WTC11 (cell line): Measurements from ENCODE around the gene STOM. TPM values are rescaled to one million over a fixed set of nuclear protein-coding genes. Genes with fewer than 3 reads are reported as not detected.

Source experiments
- ATAC-seq: fragments of 200-7000 bp; cut with Tn5 transposase; 2 replicates; pipeline ENCODE4 v1.10.0; 2021; ENCODE audit warnings: mild to moderate bottlenecking, moderate library complexity
- CTCF ChIA-PET: fragments of 300-600 bp; sonication (Branson Sonifier 250); formaldehyde crosslinking; loops from one replicate; lab custom pipeline; 2021; ENCODE audit warnings: antibody characterized with exemption; lab: Charles Lee
- POLR2A ChIA-PET: fragments of 350-600 bp; sonication (Branson Sonifier 250); formaldehyde crosslinking; loops from one replicate; lab custom pipeline; 2021; ENCODE audit warnings: antibody characterized with exemption; lab: Charles Lee
- DNase-seq: peaks from one replicate; pipeline ENCODE4 v3.0.0; 2021; ENCODE audit warnings: low spot score
- H3K27ac Mint-ChIP-seq: 2 replicates; pipeline ENCODE4 v1.8.0; 2021; ENCODE audit warnings: mixed read lengths
- H3K27me3 Mint-ChIP-seq: 2 replicates; pipeline ENCODE4 v1.8.0; 2021; ENCODE audit warnings: low read depth, mild to moderate bottlenecking, moderate library complexity, mixed read lengths
- H3K36me3 Mint-ChIP-seq: 2 replicates; pipeline ENCODE4 v1.8.0; 2021; ENCODE audit warnings: mixed read lengths
- H3K4me1 Mint-ChIP-seq: 2 replicates; pipeline ENCODE4 v1.8.0; 2022; ENCODE audit warnings: mixed read lengths
- H3K4me3 Mint-ChIP-seq: 2 replicates; pipeline ENCODE4 v1.8.0; 2021; ENCODE audit warnings: mild to moderate bottlenecking, moderate library complexity, mixed read lengths
- H3K9me3 Mint-ChIP-seq: 2 replicates; pipeline ENCODE4 v1.8.0; 2021; ENCODE audit warnings: mixed read lengths
- CREB1 ChIP-seq: sonication (generic); formaldehyde crosslinking; IDR thresholded peaks from 2 replicates; pipeline ENCODE4 v1.8.0; 2023; ENCODE audit warnings: mild to moderate bottlenecking, missing genetic modification reagents
- CREM ChIP-seq: sonication (generic); formaldehyde crosslinking; IDR thresholded peaks from 2 replicates; pipeline ENCODE4 v1.8.1; 2022; ENCODE audit warnings: mild to moderate bottlenecking, missing genetic modification reagents, moderate library complexity
- ESRRA ChIP-seq: sonication (generic); formaldehyde crosslinking; IDR thresholded peaks from 2 replicates; pipeline ENCODE4 v1.8.1; 2022; ENCODE audit warnings: mild to moderate bottlenecking, missing genetic modification reagents, borderline replicate concordance
- HMGA2 ChIP-seq: fragments of 250-450 bp; sonication (Bioruptor Pico); IDR thresholded peaks from 2 replicates; pipeline ENCODE4 v1.4.0; 2021; ENCODE audit warnings: mild to moderate bottlenecking, moderate library complexity
- JUN ChIP-seq: sonication (generic); formaldehyde crosslinking; IDR thresholded peaks from 2 replicates; pipeline ENCODE4 v1.8.0; 2023; ENCODE audit warnings: mild to moderate bottlenecking, missing genetic modification reagents
- NR3C1 ChIP-seq: sonication (generic); formaldehyde crosslinking; conservative IDR thresholded peaks from 2 replicates; pipeline ENCODE4 v1.8.1; 2023; ENCODE audit warnings: low read depth, mild to moderate bottlenecking, missing genetic modification reagents
- RELA ChIP-seq: sonication (generic); formaldehyde crosslinking; IDR thresholded peaks from 2 replicates; pipeline ENCODE4 v1.8.1; 2022; ENCODE audit warnings: missing genetic modification reagents, mild to moderate bottlenecking, borderline replicate concordance
- TCF7 ChIP-seq: sonication (generic); formaldehyde crosslinking; IDR thresholded peaks from 2 replicates; pipeline ENCODE4 v1.8.0; 2022; ENCODE audit warnings: mild to moderate bottlenecking, low read depth, missing genetic modification reagents, moderate library complexity
- ZNF219 ChIP-seq: sonication (generic); formaldehyde crosslinking; IDR thresholded peaks from 2 replicates; pipeline ENCODE4 v1.8.0; 2023; ENCODE audit warnings: missing genetic modification reagents, mild to moderate bottlenecking, borderline replicate concordance
- ZNF396 ChIP-seq: fragments of 250-450 bp; sonication (Bioruptor Pico); IDR thresholded peaks from 2 replicates; pipeline ENCODE4 v1.8.0; 2021; ENCODE audit warnings: mild to moderate bottlenecking, moderate library complexity, borderline replicate concordance
- total RNA-seq: library from RNA; stranded (reverse); gene quantifications from 3 replicates; pipeline ENCODE4 v1.2.3, GENCODE V29; 2021
- TF ChIP-seq, protein P1 (sequence below): fragments of 250-450 bp; sonication (Bioruptor Pico); IDR thresholded peaks from 2 replicates; pipeline ENCODE4 v1.9.0; 2021; ENCODE audit warnings: mild to moderate bottlenecking, borderline replicate concordance
- TF ChIP-seq, protein P2 (sequence below): sonication (generic); formaldehyde crosslinking; IDR thresholded peaks from 2 replicates; pipeline ENCODE4 v1.8.1; 2023; ENCODE audit warnings: mild to moderate bottlenecking, missing genetic modification reagents, moderate library complexity
- TF ChIP-seq, protein P3 (sequence below): sonication (generic); formaldehyde crosslinking; IDR thresholded peaks from 2 replicates; pipeline ENCODE4 v1.8.1; 2022; ENCODE audit warnings: missing genetic modification reagents, borderline replicate concordance
- TF ChIP-seq, protein P4 (sequence below): sonication (generic); formaldehyde crosslinking; IDR thresholded peaks from 2 replicates; pipeline ENCODE4 v1.8.1; 2022; ENCODE audit warnings: mild to moderate bottlenecking, moderate library complexity, missing genetic modification reagents
- TF ChIP-seq, protein P5 (sequence below): fragments of 250-450 bp; sonication (Bioruptor Pico); IDR thresholded peaks from 2 replicates; pipeline ENCODE4 v1.9.0; 2021; ENCODE audit warnings: mild to moderate bottlenecking
- TF ChIP-seq, protein P6 (sequence below): fragments of 200-600 bp; IDR thresholded peaks from 2 replicates; pipeline ENCODE4 v1.8.0; 2022; ENCODE audit warnings: antibody characterized with exemption
- TF ChIP-seq, protein P7 (sequence below): sonication (generic); formaldehyde crosslinking; IDR thresholded peaks from 2 replicates; pipeline ENCODE4 v1.8.0; 2022; ENCODE audit warnings: mild to moderate bottlenecking, missing genetic modification reagents

Gene STOM
- total RNA-seq, 1 experiment from 2014 or later = 32.9 TPM

DNA sequence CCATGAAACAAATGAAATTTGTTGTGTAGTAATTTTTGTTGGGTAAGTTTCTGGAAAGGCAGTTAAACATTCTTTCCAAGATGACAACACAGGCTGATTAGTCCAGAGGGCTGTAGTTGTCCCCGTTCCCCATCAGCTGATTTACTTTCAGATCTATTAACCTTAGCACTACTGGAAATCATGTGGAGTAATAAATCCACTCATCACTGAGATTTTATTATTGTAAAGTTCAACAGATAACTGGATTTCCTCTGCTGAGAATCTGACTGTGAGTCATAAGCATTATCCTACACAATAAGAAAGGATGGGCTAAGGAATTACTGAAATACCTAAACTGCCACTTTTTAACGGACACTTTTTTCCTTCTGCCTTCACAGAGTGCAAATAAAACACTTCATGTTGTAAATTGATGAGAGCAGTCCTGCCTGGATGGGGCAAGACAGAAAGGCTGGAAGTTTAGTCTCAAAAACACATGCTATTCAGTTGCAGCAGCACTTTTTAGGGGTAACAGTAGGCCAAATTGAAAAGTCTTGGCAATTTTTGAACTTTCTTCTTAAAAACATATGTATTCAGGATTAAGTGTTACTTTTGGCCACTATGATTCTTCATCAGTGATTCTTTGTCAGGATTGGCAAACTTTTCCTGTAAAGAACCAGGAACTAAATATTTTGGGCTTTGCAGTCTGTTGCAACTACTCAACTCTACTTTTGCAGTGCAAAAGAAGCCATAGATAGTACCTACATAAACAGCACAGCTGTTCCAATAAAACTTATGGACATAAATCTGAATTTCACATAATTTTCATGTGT, 7.0 kb downstream of the STOM start:
- Mint-ChIP-seq H3K4me1 (peaks cover 21% of the 10 kb centered on the region), H3K9me3 (no peaks in the 10 kb centered on the region), H3K27me3 (peaks cover 2% of the 10 kb centered on the region; the same call in 1 of the 2 replicates), H3K36me3 (no peaks in the 10 kb centered on the region), H3K4me3 (no peak overlapping the region), H3K27ac (no peak overlapping the region)
- DNase-seq = no peak
- TF ChIP-seq NR3C1 = no peak
- TF ChIP-seq CREB1 (CRISPR knock-in tag) = no peak
- TF ChIP-seq, protein P1, sequence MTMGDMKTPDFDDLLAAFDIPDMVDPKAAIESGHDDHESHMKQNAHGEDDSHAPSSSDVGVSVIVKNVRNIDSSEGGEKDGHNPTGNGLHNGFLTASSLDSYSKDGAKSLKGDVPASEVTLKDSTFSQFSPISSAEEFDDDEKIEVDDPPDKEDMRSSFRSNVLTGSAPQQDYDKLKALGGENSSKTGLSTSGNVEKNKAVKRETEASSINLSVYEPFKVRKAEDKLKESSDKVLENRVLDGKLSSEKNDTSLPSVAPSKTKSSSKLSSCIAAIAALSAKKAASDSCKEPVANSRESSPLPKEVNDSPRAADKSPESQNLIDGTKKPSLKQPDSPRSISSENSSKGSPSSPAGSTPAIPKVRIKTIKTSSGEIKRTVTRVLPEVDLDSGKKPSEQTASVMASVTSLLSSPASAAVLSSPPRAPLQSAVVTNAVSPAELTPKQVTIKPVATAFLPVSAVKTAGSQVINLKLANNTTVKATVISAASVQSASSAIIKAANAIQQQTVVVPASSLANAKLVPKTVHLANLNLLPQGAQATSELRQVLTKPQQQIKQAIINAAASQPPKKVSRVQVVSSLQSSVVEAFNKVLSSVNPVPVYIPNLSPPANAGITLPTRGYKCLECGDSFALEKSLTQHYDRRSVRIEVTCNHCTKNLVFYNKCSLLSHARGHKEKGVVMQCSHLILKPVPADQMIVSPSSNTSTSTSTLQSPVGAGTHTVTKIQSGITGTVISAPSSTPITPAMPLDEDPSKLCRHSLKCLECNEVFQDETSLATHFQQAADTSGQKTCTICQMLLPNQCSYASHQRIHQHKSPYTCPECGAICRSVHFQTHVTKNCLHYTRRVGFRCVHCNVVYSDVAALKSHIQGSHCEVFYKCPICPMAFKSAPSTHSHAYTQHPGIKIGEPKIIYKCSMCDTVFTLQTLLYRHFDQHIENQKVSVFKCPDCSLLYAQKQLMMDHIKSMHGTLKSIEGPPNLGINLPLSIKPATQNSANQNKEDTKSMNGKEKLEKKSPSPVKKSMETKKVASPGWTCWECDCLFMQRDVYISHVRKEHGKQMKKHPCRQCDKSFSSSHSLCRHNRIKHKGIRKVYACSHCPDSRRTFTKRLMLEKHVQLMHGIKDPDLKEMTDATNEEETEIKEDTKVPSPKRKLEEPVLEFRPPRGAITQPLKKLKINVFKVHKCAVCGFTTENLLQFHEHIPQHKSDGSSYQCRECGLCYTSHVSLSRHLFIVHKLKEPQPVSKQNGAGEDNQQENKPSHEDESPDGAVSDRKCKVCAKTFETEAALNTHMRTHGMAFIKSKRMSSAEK = no peak
- TF ChIP-seq, protein P2, sequence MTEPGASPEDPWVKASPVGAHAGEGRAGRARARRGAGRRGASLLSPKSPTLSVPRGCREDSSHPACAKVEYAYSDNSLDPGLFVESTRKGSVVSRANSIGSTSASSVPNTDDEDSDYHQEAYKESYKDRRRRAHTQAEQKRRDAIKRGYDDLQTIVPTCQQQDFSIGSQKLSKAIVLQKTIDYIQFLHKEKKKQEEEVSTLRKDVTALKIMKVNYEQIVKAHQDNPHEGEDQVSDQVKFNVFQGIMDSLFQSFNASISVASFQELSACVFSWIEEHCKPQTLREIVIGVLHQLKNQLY = no peak
- TF ChIP-seq, protein P3, sequence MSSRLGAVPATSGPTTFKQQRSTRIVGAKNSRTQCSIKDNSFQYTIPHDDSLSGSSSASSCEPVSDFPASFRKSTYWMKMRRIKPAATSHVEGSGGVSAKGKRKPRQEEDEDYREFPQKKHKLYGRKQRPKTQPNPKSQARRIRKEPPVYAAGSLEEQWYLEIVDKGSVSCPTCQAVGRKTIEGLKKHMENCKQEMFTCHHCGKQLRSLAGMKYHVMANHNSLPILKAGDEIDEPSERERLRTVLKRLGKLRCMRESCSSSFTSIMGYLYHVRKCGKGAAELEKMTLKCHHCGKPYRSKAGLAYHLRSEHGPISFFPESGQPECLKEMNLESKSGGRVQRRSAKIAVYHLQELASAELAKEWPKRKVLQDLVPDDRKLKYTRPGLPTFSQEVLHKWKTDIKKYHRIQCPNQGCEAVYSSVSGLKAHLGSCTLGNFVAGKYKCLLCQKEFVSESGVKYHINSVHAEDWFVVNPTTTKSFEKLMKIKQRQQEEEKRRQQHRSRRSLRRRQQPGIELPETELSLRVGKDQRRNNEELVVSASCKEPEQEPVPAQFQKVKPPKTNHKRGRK (CRISPR knock-in tag) = no peak
- TF ChIP-seq, protein P4, sequence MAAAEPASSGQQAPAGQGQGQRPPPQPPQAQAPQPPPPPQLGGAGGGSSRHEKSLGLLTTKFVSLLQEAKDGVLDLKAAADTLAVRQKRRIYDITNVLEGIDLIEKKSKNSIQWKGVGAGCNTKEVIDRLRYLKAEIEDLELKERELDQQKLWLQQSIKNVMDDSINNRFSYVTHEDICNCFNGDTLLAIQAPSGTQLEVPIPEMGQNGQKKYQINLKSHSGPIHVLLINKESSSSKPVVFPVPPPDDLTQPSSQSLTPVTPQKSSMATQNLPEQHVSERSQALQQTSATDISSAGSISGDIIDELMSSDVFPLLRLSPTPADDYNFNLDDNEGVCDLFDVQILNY = no peak
- ATAC-seq = no peak
- ChIA-PET POLR2A (no interaction called here), CTCF (no interaction called here)

DNA sequence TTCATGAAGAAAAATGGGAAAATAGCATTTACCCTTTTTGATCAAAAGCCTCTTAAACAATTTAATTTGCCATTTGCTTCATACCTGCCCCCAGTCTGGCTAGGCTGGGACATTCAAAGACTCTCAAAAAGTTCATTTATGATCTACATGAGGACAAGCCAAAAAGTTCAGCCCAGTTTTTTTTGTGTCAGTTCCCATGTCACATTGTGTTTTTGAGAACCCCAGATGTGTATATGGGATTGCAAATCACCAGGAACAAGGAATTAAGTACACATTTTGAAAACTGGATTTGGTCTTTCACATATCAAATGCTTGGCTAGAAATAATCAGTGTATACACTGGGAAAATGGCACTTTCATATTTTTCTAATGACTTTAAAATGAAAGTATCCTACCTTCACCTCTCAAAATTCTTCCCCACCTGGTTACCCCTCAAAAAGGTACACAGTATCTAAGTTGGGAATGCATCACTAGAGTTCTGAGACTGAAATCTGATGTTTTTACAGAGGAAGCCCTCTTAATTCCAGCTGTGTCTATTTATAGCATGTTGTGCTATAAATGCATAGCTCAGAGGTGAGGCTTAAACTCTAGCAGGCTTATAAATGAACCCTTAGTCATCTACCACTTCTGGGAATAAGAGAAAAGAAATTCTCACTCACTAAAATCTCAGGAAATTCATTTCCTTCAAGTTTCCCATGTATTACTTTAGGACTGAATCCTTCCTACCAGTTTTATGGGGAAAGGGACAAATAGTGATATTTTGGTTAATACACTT, 9.3 kb downstream of the STOM start:
- DNase-seq (no peak), ATAC-seq (no peak)
- H3K4me1 Mint-ChIP-seq = peaks cover 8% of the 10 kb centered on the region; the same call in 1 of the 2 replicates
- H3K4me3 Mint-ChIP-seq = no peak overlapping the region
- H3K27ac Mint-ChIP-seq = no peak overlapping the region
- ChIA-PET CTCF (no interaction called here), POLR2A (no interaction called here)
- no peak for TF ChIP-seq ESRRA (CRISPR knock-in tag)
- no peak for TF ChIP-seq TCF7 (CRISPR knock-in tag)
- TF ChIP-seq, protein P5, sequence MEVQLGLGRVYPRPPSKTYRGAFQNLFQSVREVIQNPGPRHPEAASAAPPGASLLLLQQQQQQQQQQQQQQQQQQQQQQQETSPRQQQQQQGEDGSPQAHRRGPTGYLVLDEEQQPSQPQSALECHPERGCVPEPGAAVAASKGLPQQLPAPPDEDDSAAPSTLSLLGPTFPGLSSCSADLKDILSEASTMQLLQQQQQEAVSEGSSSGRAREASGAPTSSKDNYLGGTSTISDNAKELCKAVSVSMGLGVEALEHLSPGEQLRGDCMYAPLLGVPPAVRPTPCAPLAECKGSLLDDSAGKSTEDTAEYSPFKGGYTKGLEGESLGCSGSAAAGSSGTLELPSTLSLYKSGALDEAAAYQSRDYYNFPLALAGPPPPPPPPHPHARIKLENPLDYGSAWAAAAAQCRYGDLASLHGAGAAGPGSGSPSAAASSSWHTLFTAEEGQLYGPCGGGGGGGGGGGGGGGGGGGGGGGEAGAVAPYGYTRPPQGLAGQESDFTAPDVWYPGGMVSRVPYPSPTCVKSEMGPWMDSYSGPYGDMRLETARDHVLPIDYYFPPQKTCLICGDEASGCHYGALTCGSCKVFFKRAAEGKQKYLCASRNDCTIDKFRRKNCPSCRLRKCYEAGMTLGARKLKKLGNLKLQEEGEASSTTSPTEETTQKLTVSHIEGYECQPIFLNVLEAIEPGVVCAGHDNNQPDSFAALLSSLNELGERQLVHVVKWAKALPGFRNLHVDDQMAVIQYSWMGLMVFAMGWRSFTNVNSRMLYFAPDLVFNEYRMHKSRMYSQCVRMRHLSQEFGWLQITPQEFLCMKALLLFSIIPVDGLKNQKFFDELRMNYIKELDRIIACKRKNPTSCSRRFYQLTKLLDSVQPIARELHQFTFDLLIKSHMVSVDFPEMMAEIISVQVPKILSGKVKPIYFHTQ = no peak
- no peak for TF ChIP-seq ZNF396 (CRISPR knock-in tag)
- TF ChIP-seq ZNF219 = no peak
- TF ChIP-seq, protein P6, sequence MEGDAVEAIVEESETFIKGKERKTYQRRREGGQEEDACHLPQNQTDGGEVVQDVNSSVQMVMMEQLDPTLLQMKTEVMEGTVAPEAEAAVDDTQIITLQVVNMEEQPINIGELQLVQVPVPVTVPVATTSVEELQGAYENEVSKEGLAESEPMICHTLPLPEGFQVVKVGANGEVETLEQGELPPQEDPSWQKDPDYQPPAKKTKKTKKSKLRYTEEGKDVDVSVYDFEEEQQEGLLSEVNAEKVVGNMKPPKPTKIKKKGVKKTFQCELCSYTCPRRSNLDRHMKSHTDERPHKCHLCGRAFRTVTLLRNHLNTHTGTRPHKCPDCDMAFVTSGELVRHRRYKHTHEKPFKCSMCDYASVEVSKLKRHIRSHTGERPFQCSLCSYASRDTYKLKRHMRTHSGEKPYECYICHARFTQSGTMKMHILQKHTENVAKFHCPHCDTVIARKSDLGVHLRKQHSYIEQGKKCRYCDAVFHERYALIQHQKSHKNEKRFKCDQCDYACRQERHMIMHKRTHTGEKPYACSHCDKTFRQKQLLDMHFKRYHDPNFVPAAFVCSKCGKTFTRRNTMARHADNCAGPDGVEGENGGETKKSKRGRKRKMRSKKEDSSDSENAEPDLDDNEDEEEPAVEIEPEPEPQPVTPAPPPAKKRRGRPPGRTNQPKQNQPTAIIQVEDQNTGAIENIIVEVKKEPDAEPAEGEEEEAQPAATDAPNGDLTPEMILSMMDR = no peak
- TF ChIP-seq, protein P7, sequence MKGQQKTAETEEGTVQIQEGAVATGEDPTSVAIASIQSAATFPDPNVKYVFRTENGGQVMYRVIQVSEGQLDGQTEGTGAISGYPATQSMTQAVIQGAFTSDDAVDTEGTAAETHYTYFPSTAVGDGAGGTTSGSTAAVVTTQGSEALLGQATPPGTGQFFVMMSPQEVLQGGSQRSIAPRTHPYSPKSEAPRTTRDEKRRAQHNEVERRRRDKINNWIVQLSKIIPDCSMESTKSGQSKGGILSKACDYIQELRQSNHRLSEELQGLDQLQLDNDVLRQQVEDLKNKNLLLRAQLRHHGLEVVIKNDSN (CRISPR knock-in tag) = no peak
- no peak for TF ChIP-seq CREM
- TF ChIP-seq HMGA2 = no peak
- no peak for TF ChIP-seq RELA
- no peak for TF ChIP-seq JUN (CRISPR knock-in tag)
- H3K9me3 Mint-ChIP-seq = no peaks in the 10 kb centered on the region
- no peaks in the 10 kb centered on the region for H3K36me3 Mint-ChIP-seq
- no peaks in the 10 kb centered on the region for H3K27me3 Mint-ChIP-seq
